Lung (tissue), 12 donors: ENCODE data around the gene NLGN1. TPM values are rescaled to one million over a fixed set of nuclear protein-coding genes. Genes with fewer than 3 reads are reported as not detected.

Experiments used
- ATAC-seq: fragments of 200-7000 bp; cut with Tn5 transposase; one replicate; pipeline ENCODE4 v1.9.1; 2020; ENCODE audit warnings: moderate number of reproducible peaks; ENCODE audit not compliant: insufficient read depth, low FRiP score
- DNase-seq, 3 donors: peaks; one replicate each; pipeline ENCODE4 v3.0.0-alpha.2; 2013 to 2017
- H3K27ac ChIP-seq, 2 donors: one replicate each; pipeline ENCODE4 v1.5.1; 2013; ENCODE audit warnings: mild to moderate bottlenecking in 2 of 2, moderate library complexity in 2 of 2, control low read depth in 1 of 2, inconsistent platforms in 1 of 2, low read depth in 1 of 2, low read length in 1 of 2
- H3K27me3 ChIP-seq, 3 donors: one replicate each; pipeline ENCODE4 v1.5.1; 2013; ENCODE audit warnings: low read length in 2 of 3; ENCODE audit not compliant: control insufficient read depth in 3 of 3, insufficient read depth in 3 of 3
- H3K36me3 ChIP-seq, 4 donors: one replicate each; pipeline ENCODE4 v1.5.1; 2013; ENCODE audit warnings: low read length in 4 of 4, mild to moderate bottlenecking in 1 of 4, moderate library complexity in 1 of 4; ENCODE audit not compliant: control insufficient read depth in 4 of 4, insufficient read depth in 4 of 4
- H3K4me1 ChIP-seq, 5 donors: one replicate each; pipeline ENCODE4 v1.5.1; 2013; ENCODE audit warnings: low read length in 5 of 5, mild to moderate bottlenecking in 2 of 5, moderate library complexity in 1 of 5; ENCODE audit not compliant: control insufficient read depth in 5 of 5, insufficient read depth in 5 of 5
- H3K4me3 ChIP-seq: one replicate; pipeline ENCODE4 v1.5.1; 2013; ENCODE audit warnings: mild to moderate bottlenecking, control low read depth, moderate library complexity
- H3K9ac ChIP-seq, 2 donors: one replicate each; pipeline ENCODE4 v1.5.1; 2013; ENCODE audit warnings: low read length in 2 of 2, control low read depth in 1 of 2; ENCODE audit not compliant: insufficient read depth in 1 of 2
- H3K9me3 ChIP-seq, 4 donors: one replicate each; pipeline ENCODE4 v1.5.1; 2013; ENCODE audit warnings: low read length in 3 of 4, mild to moderate bottlenecking in 1 of 4, moderate library complexity in 1 of 4; ENCODE audit not compliant: control insufficient read depth in 4 of 4, insufficient read depth in 3 of 4
- WGBS, 2 donors: extraction: QIAGEN DNeasy Blood & Tissue Kit; methylation state at CpG; one replicate each; pipeline ENCODE4 v1.1.7; 2013; 5-methylcytosine and 5-hydroxymethylcytosine counted together
- polyA plus RNA-seq, 2 donors: library from polyadenylated mRNA; stranded (reverse); fragments of 200-250 nt; gene quantifications; one replicate each; pipeline ENCODE4 v1.2.1, GENCODE V29; 2013
- total RNA-seq, 2 donors: library from RNA; depleted of rRNA in 1 of 2; stranded (reverse); fragments of >200 nt in 1 of 2; gene quantifications; one replicate each; pipeline ENCODE4 v1.2.1, GENCODE V29; 2014 to 2021
- TF ChIP-seq, protein P1 (sequence below): IDR thresholded peaks from 2 replicates; pipeline ENCODE4 v1.5.1; 2012; ENCODE audit warnings: mild to moderate bottlenecking; ENCODE audit errors: control extremely low read depth, extremely low read depth
- donor health status: control.
- donor health status: control.
- donor health status: Bipolar disorder and iron deficiency.
- donor health status: healthy.
- donor health status: DM: yes; HTN: yes; CAD: no.

Gene NLGN1
- total and polyA plus RNA-seq, 4 donors = 0.24 to 22.2 (median 1.9) TPM

- Histone ChIP-seq H3K27me3 (no peaks in the 10 kb centered on the region), H3K4me3 (no peak overlapping the region), H3K9ac (no peak overlapping the region), H3K9me3 (no peaks in the 10 kb centered on the region), H3K27ac (no peak overlapping the region), H3K4me1 (peaks cover 0 to 5% (median 3%) of the 10 kb centered on the region in 5 donors), H3K36me3 (no peaks in the 10 kb centered on the region)
- DNase-seq (no peak), ATAC-seq (no peak)
- TF ChIP-seq, protein P1, sequence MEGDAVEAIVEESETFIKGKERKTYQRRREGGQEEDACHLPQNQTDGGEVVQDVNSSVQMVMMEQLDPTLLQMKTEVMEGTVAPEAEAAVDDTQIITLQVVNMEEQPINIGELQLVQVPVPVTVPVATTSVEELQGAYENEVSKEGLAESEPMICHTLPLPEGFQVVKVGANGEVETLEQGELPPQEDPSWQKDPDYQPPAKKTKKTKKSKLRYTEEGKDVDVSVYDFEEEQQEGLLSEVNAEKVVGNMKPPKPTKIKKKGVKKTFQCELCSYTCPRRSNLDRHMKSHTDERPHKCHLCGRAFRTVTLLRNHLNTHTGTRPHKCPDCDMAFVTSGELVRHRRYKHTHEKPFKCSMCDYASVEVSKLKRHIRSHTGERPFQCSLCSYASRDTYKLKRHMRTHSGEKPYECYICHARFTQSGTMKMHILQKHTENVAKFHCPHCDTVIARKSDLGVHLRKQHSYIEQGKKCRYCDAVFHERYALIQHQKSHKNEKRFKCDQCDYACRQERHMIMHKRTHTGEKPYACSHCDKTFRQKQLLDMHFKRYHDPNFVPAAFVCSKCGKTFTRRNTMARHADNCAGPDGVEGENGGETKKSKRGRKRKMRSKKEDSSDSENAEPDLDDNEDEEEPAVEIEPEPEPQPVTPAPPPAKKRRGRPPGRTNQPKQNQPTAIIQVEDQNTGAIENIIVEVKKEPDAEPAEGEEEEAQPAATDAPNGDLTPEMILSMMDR = no peak
- WGBS, 2 donors = 82 to 89% methylated on average over 2 of the region's 2 CpGs
These were observed 342.2 kb downstream of the NLGN1 start for GRCh38 chr3:173739726-173740125.

- no peaks in the 10 kb centered on the region for H3K27me3 ChIP-seq
- ATAC-seq = no peak
- no peak overlapping the region for H3K9ac ChIP-seq
- no peak for DNase-seq
- no peaks in the 10 kb centered on the region for H3K9me3 ChIP-seq
- H3K4me1 ChIP-seq = peaks cover 0 to 5% (median 3%) of the 10 kb centered on the region in 5 donors
- WGBS, 2 donors = 74 to 79% methylated on average over 1 of the region's 1 CpG
- H3K4me3 ChIP-seq = no peak overlapping the region
- no peaks in the 10 kb centered on the region for H3K36me3 ChIP-seq
- TF ChIP-seq, protein P1 = no peak
- no peak overlapping the region for H3K27ac ChIP-seq
These were observed 344.9 kb downstream of the NLGN1 start for GRCh38 chr3:173742491-173742890.

- Histone ChIP-seq H3K9me3 (no peaks in the 10 kb centered on the region), H3K4me3 (no peak overlapping the region), H3K4me1 (peaks cover 0 to 5% (median 3%) of the 10 kb centered on the region in 5 donors), H3K36me3 (no peaks in the 10 kb centered on the region), H3K9ac (peak overlapping the region in 1 of 2 donors; percentile 32), H3K27me3 (no peaks in the 10 kb centered on the region), H3K27ac (no peak overlapping the region)
- TF ChIP-seq, protein P1 = no peak
- DNase-seq = peak in 2 of 3 donors; percentile 18 to 49
- no peak for ATAC-seq
- WGBS, 2 donors = 76 to 82% methylated on average over 3 of the region's 3 CpGs
These were observed 345.6 kb downstream of the NLGN1 start for GRCh38 chr3:173743111-173743510.

GRCh38 chr3:173743516-173743915, 346.0 kb downstream of the NLGN1 start:
- WGBS, 2 donors = 57 to 76% methylated on average over 1 of the region's 1 CpG
- no peaks in the 10 kb centered on the region for H3K9me3 ChIP-seq
- no peak overlapping the region for H3K4me3 ChIP-seq
- DNase-seq (no peak), ATAC-seq (no peak)
- peaks cover 0 to 5% (median 3%) of the 10 kb centered on the region in 5 donors for H3K4me1 ChIP-seq
- peak overlapping the region in 1 of 2 donors; percentile 34 for H3K9ac ChIP-seq
- H3K36me3 ChIP-seq = no peaks in the 10 kb centered on the region
- no peak overlapping the region for H3K27ac ChIP-seq
- no peaks in the 10 kb centered on the region for H3K27me3 ChIP-seq
- TF ChIP-seq, protein P1 = no peak
